Gastrocnemius medialis (tissue), 4 donors: ENCODE data around the gene ITFG1.

Experiments used
- POLR2A ChIP-seq, 2 donors: fragments of 450-650 bp; IDR thresholded peaks; one replicate each; pipeline ENCODE4 v1.6.1; 2017; ENCODE audit warnings: antibody characterized with exemption in 2 of 2, mild to moderate bottlenecking in 2 of 2, moderate library complexity in 2 of 2
- TF ChIP-seq, protein P1 (sequence below), 5 experiments: fragments of 450-650 bp in 3 of 5; fragments of 200-600 bp in 2 of 5; sonication (generic) in 2 of 5; IDR thresholded peaks in 4 of 5; conservative IDR thresholded peaks in 1 of 5; 1 replicate in 4 of 5; 2 replicates in 1 of 5; pipeline ENCODE4 v1.5.1; 2016 to 2019; ENCODE audit warnings: antibody characterized with exemption in 5 of 5, mild to moderate bottlenecking in 3 of 5, moderate library complexity in 3 of 5

DNA sequence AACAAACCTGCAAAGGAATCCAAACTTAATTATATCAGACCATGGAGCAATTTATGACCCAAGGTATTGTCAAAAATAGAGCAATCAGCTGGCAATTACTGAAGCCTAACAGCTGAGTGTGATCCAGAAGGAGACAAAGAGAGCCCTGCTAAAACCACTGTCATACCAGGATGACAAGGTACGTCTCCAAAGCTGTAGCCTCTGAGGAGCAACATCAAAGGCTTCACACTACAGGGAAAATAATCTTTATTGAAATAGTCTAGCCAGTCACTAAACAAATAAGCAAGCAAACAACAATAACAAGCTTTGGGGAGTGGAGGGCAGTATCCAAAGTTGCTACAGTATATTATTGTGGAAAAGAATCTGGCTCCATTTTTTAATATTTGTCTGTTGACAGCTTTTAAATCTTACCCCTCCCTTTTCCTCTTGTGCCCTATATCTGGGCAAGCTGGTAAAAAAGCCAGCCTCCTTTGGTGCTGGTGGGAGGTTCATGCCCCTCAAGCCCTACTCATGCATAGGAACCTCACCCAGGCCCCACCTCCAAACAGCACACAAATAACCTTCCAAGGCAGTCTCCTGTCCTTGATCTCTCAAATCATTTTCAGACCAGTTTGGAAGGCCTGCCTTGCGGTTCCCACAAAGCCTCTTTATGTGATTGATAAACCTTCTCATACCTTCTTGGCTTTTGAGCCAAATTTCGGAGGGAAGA lies 73.7 kb downstream of the ITFG1 start:
- TF ChIP-seq, protein P1, sequence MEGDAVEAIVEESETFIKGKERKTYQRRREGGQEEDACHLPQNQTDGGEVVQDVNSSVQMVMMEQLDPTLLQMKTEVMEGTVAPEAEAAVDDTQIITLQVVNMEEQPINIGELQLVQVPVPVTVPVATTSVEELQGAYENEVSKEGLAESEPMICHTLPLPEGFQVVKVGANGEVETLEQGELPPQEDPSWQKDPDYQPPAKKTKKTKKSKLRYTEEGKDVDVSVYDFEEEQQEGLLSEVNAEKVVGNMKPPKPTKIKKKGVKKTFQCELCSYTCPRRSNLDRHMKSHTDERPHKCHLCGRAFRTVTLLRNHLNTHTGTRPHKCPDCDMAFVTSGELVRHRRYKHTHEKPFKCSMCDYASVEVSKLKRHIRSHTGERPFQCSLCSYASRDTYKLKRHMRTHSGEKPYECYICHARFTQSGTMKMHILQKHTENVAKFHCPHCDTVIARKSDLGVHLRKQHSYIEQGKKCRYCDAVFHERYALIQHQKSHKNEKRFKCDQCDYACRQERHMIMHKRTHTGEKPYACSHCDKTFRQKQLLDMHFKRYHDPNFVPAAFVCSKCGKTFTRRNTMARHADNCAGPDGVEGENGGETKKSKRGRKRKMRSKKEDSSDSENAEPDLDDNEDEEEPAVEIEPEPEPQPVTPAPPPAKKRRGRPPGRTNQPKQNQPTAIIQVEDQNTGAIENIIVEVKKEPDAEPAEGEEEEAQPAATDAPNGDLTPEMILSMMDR (IDR thresholded peaks at IDR 0.05 in 4 of 5, conservative IDR thresholded peaks at IDR 0.05 in 1 of 5): no peak
- TF ChIP-seq POLR2A (IDR thresholded peaks at IDR 0.05): no peak
